GM19025 (cell line): ENCODE data around the gene OR4C12.
"Not testable (repeated sequence)": the region's sequence is repeated elsewhere in the genome, so short reads cannot be mapped to it uniquely, and the experiment has no call there.

Source experiments
- ATAC-seq: cut with Tn5 transposase; IDR thresholded peaks from one replicate; pipeline ENCODE4 v1.9.1; 2021; ENCODE audit warnings: mild to moderate bottlenecking, low read depth, moderate library complexity; ENCODE audit not compliant: unreplicated experiment

Gene OR4C12

GRCh38 chr11:49982435-49982834, at the start of gene OR4C12:
TSS of gene OR4C12 (minus strand) at chr11:49982535. CDS start at chr11:49982501, 34 bp downstream.
- not testable (repeated sequence) for ATAC-seq

DNA sequence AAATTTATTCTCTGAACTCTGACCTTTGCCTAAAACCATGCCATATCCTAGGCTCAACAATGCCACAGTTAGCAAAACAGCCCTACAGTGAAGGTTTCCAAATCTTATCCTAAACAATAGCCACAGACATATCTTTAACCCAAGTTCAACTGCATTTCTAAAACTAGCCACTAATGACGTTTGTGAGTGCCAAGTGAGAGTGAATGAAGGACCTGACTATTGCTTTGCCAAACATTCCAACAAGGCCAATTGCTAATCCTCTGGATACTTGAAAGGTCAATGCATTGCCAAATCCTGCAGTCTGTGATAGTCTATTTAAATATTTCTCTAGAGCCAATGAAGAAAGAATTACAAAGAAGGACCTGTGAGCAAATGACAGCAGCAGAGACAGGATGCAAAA, 47.9 kb upstream of the OR4C12 start:
- no peak for ATAC-seq

- ATAC-seq: no peak
These were observed 13.2 kb upstream of the OR4C12 start for GRCh38 chr11:49995565-49995964.

GRCh38 chr11:49973439-49973838, 8.9 kb downstream of the OR4C12 start:
- not testable (repeated sequence) for ATAC-seq

DNA sequence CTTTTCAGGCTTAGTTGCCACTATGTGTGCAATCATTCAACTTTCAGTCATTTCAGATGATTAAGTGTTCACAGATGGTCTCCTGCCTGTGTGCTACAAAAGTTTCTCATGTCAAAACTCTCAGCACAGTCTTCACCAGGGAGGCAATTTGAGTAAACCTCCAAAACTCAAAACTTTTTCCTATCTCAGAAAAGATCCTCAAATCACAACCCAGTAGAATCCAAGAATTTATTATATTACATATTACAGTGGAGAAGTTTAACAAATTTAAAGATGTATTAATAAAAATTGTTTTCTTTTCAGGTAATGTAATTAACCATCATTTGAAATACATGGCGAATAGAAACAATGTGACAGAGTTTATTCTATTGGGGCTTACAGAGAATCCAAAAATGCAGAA, 30.2 kb downstream of the OR4C12 start, which contains the start of gene OR4C13:
OR4C13 (plus strand) TSS at position 301 of the 400 bp plus-strand sequence; CDS start at position 333, 32 bp downstream.
- ATAC-seq: no peak

DNA sequence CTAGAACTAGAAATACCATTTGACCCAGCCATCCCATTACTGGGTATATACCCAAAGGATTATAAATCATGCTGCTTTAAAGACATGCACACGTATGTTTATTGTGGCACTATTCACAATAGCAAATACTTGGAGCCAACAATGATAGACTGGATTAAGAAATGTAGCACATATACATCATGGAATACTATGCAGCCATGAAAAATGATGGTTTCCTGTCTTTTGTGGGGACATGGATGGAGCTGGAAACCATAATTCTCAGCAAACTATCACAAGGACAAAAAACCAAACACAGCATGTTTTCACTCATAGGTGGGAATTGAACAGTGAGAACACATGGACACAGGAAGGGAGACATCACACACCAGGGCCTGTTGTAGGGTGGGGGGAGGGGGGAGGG, 33.6 kb downstream of the OR4C12 start:
- ATAC-seq: not testable (repeated sequence)
